GM12878 (cell line): Measurements from ENCODE around the gene FNDC11. TPM values are rescaled to one million over a fixed set of nuclear protein-coding genes. Genes with fewer than 3 reads are reported as not detected.

Source experiments
- ATAC-seq: fragments of 200-7000 bp; cut with Tn5 transposase; 3 replicates; pipeline ENCODE4 v1.9.1; 2020; ENCODE audit warnings: mild to moderate bottlenecking, moderate library complexity
- BruUV-seq: library from RNA; stranded (reverse); fragments of 400-500 nt; replicated peaks from 2 replicates; lab custom pipeline; 2021; lab: Mats Ljungman, UMichigan
- CTCF ChIA-PET: fragments of 300-600 bp; sonication (Branson Sonifier 250); formaldehyde crosslinking; extraction: SDS; loops from one replicate; lab custom pipeline; 2021; ENCODE audit warnings: inconsistent platforms; lab: Yijun Ruan, JAX
- POLR2A ChIA-PET: fragments of 350-600 bp; formaldehyde crosslinking; extraction: SDS; loops from one replicate; lab custom pipeline; 2021; ENCODE audit warnings: inconsistent platforms; lab: Charles Lee
- RAD21 ChIA-PET: fragments of 300-600 bp; sonication (Branson Sonifier 250); formaldehyde crosslinking; loops from one replicate; lab custom pipeline; 2023; ENCODE audit warnings: antibody characterized with exemption; ENCODE audit not compliant: unreplicated experiment; lab: Charles Lee
- SMC1A ChIA-PET: fragments of 300-600 bp; sonication (Branson Sonifier 250); formaldehyde crosslinking; loops from one replicate; lab custom pipeline; 2023; ENCODE audit not compliant: unreplicated experiment, uncharacterized antibody; lab: Charles Lee
- DNase-seq: peaks from one replicate; pipeline ENCODE4 v3.0.0-alpha.2; 2011; ENCODE audit warnings: low read depth, low spot score
- FAIRE-seq: peaks from 3 replicates; lab custom pipeline; 2011; peaks lifted over from hg19 to GRCh38; lab: Jason Lieb, UNC
- H2AFZ ChIP-seq: 2 replicates; pipeline ENCODE4 v1.6.0; 2011; ENCODE audit warnings: low read depth, low read length, control low read depth; ENCODE audit not compliant: control insufficient read depth
- H3K27ac ChIP-seq: 2 replicates; pipeline ENCODE4 v1.5.1; 2011; ENCODE audit warnings: control low read depth; ENCODE audit not compliant: control insufficient read depth, insufficient read depth
- H3K27me3 ChIP-seq, 2 experiments: replicated peaks in 1 of 2; 2 replicates each; pipeline versions ENCODE4 v1.6.0 to v1.6.1; 2011; ENCODE audit warnings: low read length in 1 of 2; ENCODE audit not compliant: control insufficient read depth in 2 of 2, insufficient read depth in 2 of 2
- H3K36me3 ChIP-seq, 2 experiments: 2 replicates each; pipeline ENCODE4 v1.5.1; 2011; ENCODE audit warnings: low read length in 1 of 2; ENCODE audit not compliant: control insufficient read depth in 2 of 2, insufficient read depth in 2 of 2
- H3K4me1 ChIP-seq: 2 replicates; pipeline ENCODE4 v1.6.1; 2011; ENCODE audit warnings: mild to moderate bottlenecking, low read length, moderate library complexity, mixed read lengths; ENCODE audit not compliant: control insufficient read depth, insufficient read depth
- H3K4me2 ChIP-seq: 2 replicates; pipeline ENCODE4 v1.6.0; 2011; ENCODE audit warnings: control low read depth; ENCODE audit not compliant: control insufficient read depth, insufficient read depth
- H3K4me3 ChIP-seq: fragments of 200-600 bp; sonication (generic); 2 replicates; pipeline ENCODE4 v1.5.1; 2016
- H3K79me2 ChIP-seq: 2 replicates; pipeline ENCODE4 v1.6.0; 2011; ENCODE audit warnings: low read length; ENCODE audit not compliant: control insufficient read depth, insufficient read depth
- H3K9ac ChIP-seq: 2 replicates; pipeline ENCODE4 v1.8.0; 2011; ENCODE audit warnings: low read length, control low read depth, mixed read lengths; ENCODE audit not compliant: control insufficient read depth, insufficient read depth
- H3K9me3 ChIP-seq: replicated peaks from 3 replicates; pipeline ENCODE4 v1.5.1; 2011; ENCODE audit warnings: mild to moderate bottlenecking, low read length; ENCODE audit not compliant: control insufficient read depth, insufficient read depth
- H4K20me1 ChIP-seq: 2 replicates; pipeline ENCODE4 v1.6.0; 2011; ENCODE audit not compliant: control insufficient read depth, insufficient read depth
- ASH2L ChIP-seq: fragments of 300-600, 200-600 bp; sonication (generic); IDR thresholded peaks from 2 replicates; pipeline ENCODE4 v1.6.1; 2017; ENCODE audit warnings: low read depth, mild to moderate bottlenecking, borderline replicate concordance
- BACH1 ChIP-seq: fragments of 450-650 bp; IDR thresholded peaks from 2 replicates; pipeline ENCODE4 v1.6.1; 2017; ENCODE audit warnings: mild to moderate bottlenecking, borderline replicate concordance
- E4F1 ChIP-seq: fragments of 450-650 bp; IDR thresholded peaks from 2 replicates; pipeline ENCODE4 v1.6.1; 2018; ENCODE audit warnings: borderline replicate concordance, mild to moderate bottlenecking; ENCODE audit not compliant: partially characterized antibody
- KAT2A ChIP-seq: conservative IDR thresholded peaks from 2 replicates; pipeline ENCODE4 v1.6.1; 2011; ENCODE audit warnings: low read depth, low read length; ENCODE audit not compliant: control insufficient read depth
- LARP7 ChIP-seq: fragments of 450-650 bp; IDR thresholded peaks from 2 replicates; pipeline ENCODE4 v1.6.1; 2017; ENCODE audit warnings: mild to moderate bottlenecking
- NBN ChIP-seq: fragments of 450-650 bp; IDR thresholded peaks from 2 replicates; pipeline ENCODE4 v1.6.1; 2016
- POLR2AphosphoS2 ChIP-seq: IDR thresholded peaks from 2 replicates; pipeline ENCODE4 v1.6.1; 2011; ENCODE audit warnings: low read depth, mild to moderate bottlenecking, low read length, improper control_type of control experiment, moderate library complexity
- RAD51 ChIP-seq: fragments of 450-650 bp; IDR thresholded peaks from 2 replicates; pipeline ENCODE4 v1.6.1; 2016; ENCODE audit warnings: moderate library complexity, mild to moderate bottlenecking, inconsistent platforms
- ZNF622 ChIP-seq: fragments of 450-650 bp; IDR thresholded peaks from 2 replicates; pipeline ENCODE4 v1.6.1; 2017; ENCODE audit warnings: mild to moderate bottlenecking, inconsistent platforms
- WGBS: methylation state at CpG from one replicate; pipeline ENCODE4 v1.1.6; 2016; ENCODE audit warnings: low lambda C conversion rate; ENCODE audit not compliant: insufficient replicate concordance, insufficient coverage; ENCODE audit errors: missing lambda C conversion rate; 5-methylcytosine and 5-hydroxymethylcytosine counted together
- in situ Hi-C: fragments of 300-500 bp; cut with MboI; formaldehyde crosslinking; loops from 9 replicates; pipeline ENCODE4 v1.14.3; 2018; ENCODE audit warnings: mixed read lengths
- intact Hi-C: fragments of 100-400 bp; cut with micrococcal nuclease; formaldehyde crosslinking; loops from one replicate; pipeline ENCODE4 v1.14.2; 2022; ENCODE audit not compliant: unreplicated experiment
- polyA plus RNA-seq, 11 experiments: library from polyadenylated mRNA; depleted of rRNA in 4 of 11; unstranded in 6 of 11; stranded (reverse) in 5 of 11; fragments of >200 nt; fragmentation: Nextera tagmentation in 4 of 11; fragmentation: Illumina TruSeq in 1 of 11; extraction: Ambion mirVana in 4 of 11; extraction: Trizol in 1 of 11; gene quantifications; 1 replicate in 1 of 11; 2 replicates in 10 of 11; pipeline versions ENCODE4 v1.2.1 to v1.2.3, GENCODE V29; 2011 to 2016; ENCODE audit warnings: inconsistent platforms in 2 of 11, missing spikeins in 2 of 11, low read depth in 1 of 11
- total RNA-seq, 4 experiments: library from RNA; depleted of rRNA in 3 of 4; stranded (reverse); fragments of >200 nt in 3 of 4; fragmentation: Illumina TruSeq in 1 of 4; extraction: Trizol in 1 of 4; gene quantifications; 2 replicates each; pipeline versions ENCODE4 v1.2.1 to v1.2.3, GENCODE V29; 2013 to 2021

Gene FNDC11
- total and polyA plus RNA-seq, 10 of the 15 experiments (the other 5 are each of a cell fraction or from before 2014, with no cell fraction given): 0.09 to 0.72 (median 0.34) TPM; not detected in 2

- Histone ChIP-seq H3K9ac (no peak overlapping the region), H3K9me3 (no peaks in the 10 kb centered on the region), H3K27ac (no peak overlapping the region), H3K4me2 (no peak overlapping the region), H2AFZ (no peak overlapping the region), H3K79me2 (no peaks in the 10 kb centered on the region), H3K4me3 (no peak overlapping the region), H4K20me1 (no peaks in the 10 kb centered on the region), H3K27me3 (no peaks in the 10 kb centered on the region), H3K36me3 (peaks cover 4 to 7% of the 10 kb centered on the region in 2 experiments; a peak in 3 of 4 replicates), H3K4me1 (no peaks in the 10 kb centered on the region)
- intact Hi-C loops (no loop called here), in situ Hi-C loops (no loop called here)
- DNase-seq (no peak), FAIRE-seq (no peak), ATAC-seq (no peak)
- SMC1A ChIA-PET: no interaction called here
- TF ChIP-seq RAD51 (no peak), NBN (no peak), ASH2L (no peak), LARP7 (no peak), POLR2AphosphoS2 (no peak), BACH1 (no peak), E4F1 (no peak), KAT2A (no peak), ZNF622 (no peak)
- BruUV-seq: no TSS peak
- RAD21 ChIA-PET: no interaction called here
- 89% methylated on average over 13 of the region's 13 CpGs for WGBS
- POLR2A ChIA-PET: no interaction called here
- CTCF ChIA-PET: no interaction called here
Observed at GRCh38 chr20:63592661-63593060, 38.7 kb downstream of the FNDC11 start.
